Glutamatergic neuron (in vitro differentiated cells): ENCODE results near the gene ZFAND3. TPM values are rescaled to one million over a fixed set of nuclear protein-coding genes. Genes with fewer than 3 reads are reported as not detected.
"Not testable (repeated sequence)": the region's sequence is repeated elsewhere in the genome, so short reads cannot be mapped to it uniquely, and the experiment has no call there.

Experiments
- DNase-seq: peaks from one replicate; pipeline ENCODE4 v3.0.0; 2022
- H3K27ac Mint-ChIP-seq: one replicate; pipeline ENCODE4 v1.8.0; 2020; ENCODE audit warnings: mild to moderate bottlenecking, mixed read lengths, inconsistent platforms; ENCODE audit not compliant: unreplicated experiment
- H3K27me3 Mint-ChIP-seq: one replicate; pipeline ENCODE4 v1.8.0; 2020; ENCODE audit warnings: mild to moderate bottlenecking, moderate library complexity, mixed read lengths, inconsistent platforms; ENCODE audit not compliant: unreplicated experiment
- H3K36me3 Mint-ChIP-seq: one replicate; pipeline ENCODE4 v1.8.0; 2020; ENCODE audit warnings: mild to moderate bottlenecking, mixed read lengths, inconsistent platforms; ENCODE audit not compliant: unreplicated experiment
- H3K4me1 Mint-ChIP-seq: one replicate; pipeline ENCODE4 v1.8.0; 2020; ENCODE audit warnings: mild to moderate bottlenecking, low read depth, mixed read lengths, inconsistent platforms; ENCODE audit not compliant: unreplicated experiment
- H3K4me3 Mint-ChIP-seq: one replicate; pipeline ENCODE4 v1.8.0; 2020; ENCODE audit warnings: mild to moderate bottlenecking, mixed read lengths, inconsistent platforms; ENCODE audit not compliant: unreplicated experiment
- H3K9me3 Mint-ChIP-seq: one replicate; pipeline ENCODE4 v1.8.0; 2020; ENCODE audit warnings: mild to moderate bottlenecking, moderate library complexity, mixed read lengths, inconsistent platforms; ENCODE audit not compliant: unreplicated experiment
- total RNA-seq: library from RNA; stranded (reverse); fragmentation: NEBNext Ultra II Directional; extraction: Animal tissue kit (Norgen Biotek cat#: 25700); gene quantifications from one replicate; pipeline ENCODE4 v1.2.1, GENCODE V29; 2021; ENCODE audit not compliant: unreplicated experiment
- TF ChIP-seq, protein P1 (sequence below): fragments of 200-600 bp; sonication (generic); IDR thresholded peaks from one replicate; pipeline ENCODE4 v1.5.0; 2021; ENCODE audit not compliant: partially characterized antibody, unreplicated experiment

ZFAND3 gene
- total RNA-seq, 1 donor from 2014 or later, result 115 TPM

DNA sequence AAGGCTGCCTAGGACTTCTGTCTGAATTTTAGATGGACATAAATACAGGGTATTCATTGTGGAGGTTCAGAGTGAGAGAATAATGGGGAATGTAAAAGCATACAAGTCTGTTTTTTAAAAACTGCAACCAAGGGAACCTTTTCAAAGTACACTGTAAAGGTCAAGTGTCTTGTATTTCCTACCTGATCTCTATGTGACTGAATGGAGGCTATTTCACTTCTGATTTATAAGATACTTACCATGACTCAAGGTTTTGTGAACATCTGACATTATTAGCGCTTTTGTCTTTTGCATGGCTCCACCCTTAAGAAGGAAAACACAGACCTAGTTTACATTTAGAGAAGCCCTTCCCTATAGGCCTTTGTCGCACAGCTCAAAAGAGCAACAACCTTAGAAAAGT is 126.5 kb downstream of the ZFAND3 start:
- no peak for DNase-seq
- Mint-ChIP-seq H3K9me3 (peaks cover 5% of the 10 kb centered on the region), H3K27me3 (no peaks in the 10 kb centered on the region), H3K27ac (no peak overlapping the region), H3K4me3 (no peak overlapping the region), H3K36me3 (no peaks in the 10 kb centered on the region), H3K4me1 (peaks cover 15% of the 10 kb centered on the region)
- TF ChIP-seq, protein P1, sequence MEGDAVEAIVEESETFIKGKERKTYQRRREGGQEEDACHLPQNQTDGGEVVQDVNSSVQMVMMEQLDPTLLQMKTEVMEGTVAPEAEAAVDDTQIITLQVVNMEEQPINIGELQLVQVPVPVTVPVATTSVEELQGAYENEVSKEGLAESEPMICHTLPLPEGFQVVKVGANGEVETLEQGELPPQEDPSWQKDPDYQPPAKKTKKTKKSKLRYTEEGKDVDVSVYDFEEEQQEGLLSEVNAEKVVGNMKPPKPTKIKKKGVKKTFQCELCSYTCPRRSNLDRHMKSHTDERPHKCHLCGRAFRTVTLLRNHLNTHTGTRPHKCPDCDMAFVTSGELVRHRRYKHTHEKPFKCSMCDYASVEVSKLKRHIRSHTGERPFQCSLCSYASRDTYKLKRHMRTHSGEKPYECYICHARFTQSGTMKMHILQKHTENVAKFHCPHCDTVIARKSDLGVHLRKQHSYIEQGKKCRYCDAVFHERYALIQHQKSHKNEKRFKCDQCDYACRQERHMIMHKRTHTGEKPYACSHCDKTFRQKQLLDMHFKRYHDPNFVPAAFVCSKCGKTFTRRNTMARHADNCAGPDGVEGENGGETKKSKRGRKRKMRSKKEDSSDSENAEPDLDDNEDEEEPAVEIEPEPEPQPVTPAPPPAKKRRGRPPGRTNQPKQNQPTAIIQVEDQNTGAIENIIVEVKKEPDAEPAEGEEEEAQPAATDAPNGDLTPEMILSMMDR, result no peak

DNA sequence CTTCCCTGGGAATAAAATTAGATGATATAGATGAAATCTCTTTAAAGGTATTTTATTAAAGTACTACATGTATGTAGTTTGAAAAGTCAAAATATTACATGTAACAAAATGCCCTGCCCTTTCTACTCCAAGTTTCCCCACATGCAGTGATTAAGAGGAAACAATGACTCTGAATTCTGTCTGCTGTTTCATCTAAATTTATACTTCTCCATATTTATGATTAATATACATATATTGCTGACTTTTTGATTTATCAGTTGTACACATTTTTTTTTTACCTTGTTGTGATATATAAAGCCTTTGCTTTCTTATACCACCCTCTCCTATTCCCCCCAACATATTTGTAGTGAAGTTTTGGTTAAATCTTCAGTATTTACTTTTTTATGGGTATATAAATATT is 127.9 kb downstream of the ZFAND3 start:
- Mint-ChIP-seq H3K27me3 (no peaks in the 10 kb centered on the region), H3K9me3 (peaks cover 6% of the 10 kb centered on the region), H3K4me3 (no peak overlapping the region), H3K27ac (no peak overlapping the region), H3K4me1 (peaks cover 17% of the 10 kb centered on the region), H3K36me3 (no peaks in the 10 kb centered on the region)
- TF ChIP-seq, protein P1, result no peak
- DNase-seq, result no peak

DNA sequence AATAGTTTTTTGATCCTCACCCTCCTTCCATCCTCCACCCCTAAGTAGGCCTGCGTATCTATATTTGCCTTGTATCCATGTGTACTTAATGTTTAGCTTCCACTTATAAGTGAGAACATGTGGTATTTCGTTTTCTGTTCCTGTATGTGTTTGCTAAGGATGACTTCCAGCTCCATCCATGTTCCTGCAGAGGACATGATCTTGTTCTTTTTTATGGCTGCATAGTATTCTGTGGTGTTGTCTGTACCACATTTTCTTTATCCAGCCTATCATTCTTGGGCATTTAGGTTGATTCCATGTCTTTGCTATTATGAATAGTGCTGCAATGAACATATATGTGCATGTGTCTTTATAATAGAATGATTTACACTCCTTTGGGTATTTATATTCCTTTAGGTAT is 129.1 kb downstream of the ZFAND3 start:
- DNase-seq, result not testable (repeated sequence)

DNA sequence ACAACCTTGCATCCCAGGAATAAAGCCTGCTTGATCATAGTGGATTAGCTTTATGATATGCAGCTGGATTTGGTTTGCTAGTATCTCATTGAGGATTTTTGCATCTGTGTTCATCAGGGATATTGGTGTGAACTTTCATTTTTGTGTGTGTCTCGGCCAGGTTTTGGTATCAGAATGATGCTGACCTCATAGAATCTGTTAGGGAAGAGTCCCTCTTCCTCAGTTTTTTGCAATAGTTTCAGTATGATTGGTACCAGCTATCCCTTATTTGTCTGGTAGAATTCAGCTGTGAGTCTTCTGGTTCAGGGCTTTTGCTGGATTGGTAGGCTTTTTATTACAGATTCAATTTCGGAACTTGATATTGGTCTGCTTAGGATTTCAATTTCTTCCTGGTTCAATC is 132.5 kb downstream of the ZFAND3 start:
- peaks cover 8% of the 10 kb centered on the region for H3K4me1 Mint-ChIP-seq
- H3K9me3 Mint-ChIP-seq, result peaks cover 9% of the 10 kb centered on the region
- TF ChIP-seq, protein P1, result no peak
- H3K36me3 Mint-ChIP-seq, result no peaks in the 10 kb centered on the region
- H3K27ac Mint-ChIP-seq, result no peak overlapping the region
- H3K4me3 Mint-ChIP-seq, result no peak overlapping the region
- H3K27me3 Mint-ChIP-seq, result no peaks in the 10 kb centered on the region
- DNase-seq, result no peak

More for the DNA sequence above, 129.1 kb downstream of the ZFAND3 start:
- peaks cover 11% of the 10 kb centered on the region for H3K4me1 Mint-ChIP-seq
- H3K9me3 Mint-ChIP-seq, H3K27ac Mint-ChIP-seq, H3K4me3 Mint-ChIP-seq, H3K36me3 Mint-ChIP-seq, H3K27me3 Mint-ChIP-seq: not testable (repeated sequence)

DNA sequence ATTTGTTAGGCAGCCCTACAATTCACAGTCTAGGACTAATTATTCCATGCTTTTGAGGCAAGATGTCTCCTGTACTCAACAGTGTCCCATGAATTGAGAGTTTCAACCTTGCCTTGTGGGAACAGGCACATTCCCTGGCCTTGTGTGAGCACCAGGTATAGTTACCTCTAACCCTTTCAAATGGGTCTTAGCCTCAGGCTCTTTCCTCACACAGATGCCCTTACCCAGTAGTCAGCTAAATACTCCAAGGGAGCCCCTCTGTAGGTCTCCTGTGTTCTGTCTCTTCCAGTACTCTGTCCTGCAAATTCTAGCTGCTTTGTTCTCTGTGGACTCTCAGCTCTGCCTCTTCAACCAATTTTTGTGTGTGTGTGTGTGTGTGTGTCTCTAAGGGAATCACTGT is 135.3 kb downstream of the ZFAND3 start:
- Mint-ChIP-seq H3K27ac (no peak overlapping the region), H3K9me3 (peaks cover 9% of the 10 kb centered on the region), H3K36me3 (no peaks in the 10 kb centered on the region), H3K4me1 (peaks cover 9% of the 10 kb centered on the region), H3K4me3 (no peak overlapping the region), H3K27me3 (no peaks in the 10 kb centered on the region)
- TF ChIP-seq, protein P1, result no peak
- no peak for DNase-seq
